Measurements from ENCODE around the gene RAMP2. TPM values are rescaled to one million over a fixed set of nuclear protein-coding genes. Genes with fewer than 3 reads are reported as not detected.
A peak's percentile ranks its signal among the peaks of the same experiment; 100 is the strongest.

Gene RAMP2
- total and polyA plus RNA-seq, 2 of the 13 experiments (the other 11 are each of a cell fraction or from before 2014, with no cell fraction given), result 1.4 to 5.2 TPM

DNA sequence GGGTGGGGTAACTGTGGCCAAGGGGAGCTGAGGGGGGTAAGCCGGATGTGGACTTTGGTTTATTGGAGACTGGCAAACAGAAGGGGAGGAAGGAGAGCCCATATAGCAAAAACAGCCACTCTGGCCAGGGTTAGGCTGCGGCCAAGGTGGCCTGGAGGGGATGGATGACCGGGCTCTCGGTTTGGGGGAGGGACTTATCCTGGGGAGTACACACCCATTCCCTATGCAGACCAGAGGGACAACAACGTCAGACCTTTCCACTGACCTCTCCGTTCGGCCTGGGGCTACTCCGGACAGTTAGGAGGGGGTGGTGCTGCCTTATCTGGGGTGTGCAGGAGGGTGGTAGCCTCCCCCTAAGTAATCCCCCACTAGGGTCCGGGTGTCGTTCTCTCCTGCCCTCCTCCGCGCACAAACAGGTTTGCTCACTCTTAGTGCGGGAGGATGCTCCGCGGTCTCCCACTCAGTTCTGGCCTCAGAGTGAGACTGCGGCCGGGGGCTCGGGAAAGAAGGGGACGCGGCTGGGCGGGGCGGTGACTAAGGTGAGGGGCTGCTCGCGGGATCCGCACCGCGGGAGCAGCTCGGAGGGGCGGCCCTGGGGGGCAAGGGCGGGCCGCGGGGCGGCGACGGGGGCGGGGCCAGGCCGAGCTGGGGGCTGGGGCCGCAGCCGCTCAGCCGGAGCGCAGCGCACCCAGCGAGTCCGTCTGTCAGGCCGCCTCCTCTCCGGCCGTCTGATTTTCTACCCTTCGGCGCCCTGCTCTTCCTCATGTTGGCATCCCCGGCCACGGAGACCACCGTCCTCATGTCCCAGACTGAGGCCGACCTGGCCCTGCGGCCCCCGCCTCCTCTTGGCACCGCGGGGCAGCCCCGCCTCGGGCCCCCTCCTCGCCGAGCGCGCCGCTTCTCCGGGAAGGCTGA lies 19.2 kb downstream of the RAMP2 start, which contains the start of gene WNK4 (continued):
- TF ChIP-seq ZNF713 (CRISPR knock-in tag; IDR thresholded peaks at IDR 0.05) (no peak), ZNF446 (CRISPR knock-in tag; IDR thresholded peaks at IDR 0.05) (peak; percentile 96; the same call in 1 of the 2 replicates), AHR (CRISPR knock-in tag; IDR thresholded peaks at IDR 0.05) (0 out of 2 replicates have a peak, but pooled peaks have one; percentile 26), AKNA (CRISPR knock-in tag; IDR thresholded peaks at IDR 0.05; ENCODE audit: borderline replicate concordance) (no peak), NR2C2 (CRISPR knock-in tag; IDR thresholded peaks at IDR 0.05; ENCODE audit: borderline replicate concordance) (peak; percentile 69), GLI4 (CRISPR knock-in tag; IDR thresholded peaks at IDR 0.05; ENCODE audit: borderline replicate concordance) (no peak), DRAP1 (CRISPR knock-in tag; IDR thresholded peaks at IDR 0.05) (peak; percentile 79), ZUFSP (CRISPR knock-in tag; IDR thresholded peaks at IDR 0.05; ENCODE audit: borderline replicate concordance) (no peak), ESRRA (CRISPR knock-in tag; IDR thresholded peaks at IDR 0.05; ENCODE audit: low read depth) (no peak; the same call in 1 of the 2 replicates), MAF1 (CRISPR knock-in tag; IDR thresholded peaks at IDR 0.05; ENCODE audit: borderline replicate concordance) (no peak; the same call in 1 of the 2 replicates), ZMYM3 (CRISPR knock-in tag; IDR thresholded peaks at IDR 0.05) (peak; percentile 54; the same call in 1 of the 2 replicates), ZNF678 (CRISPR knock-in tag; IDR thresholded peaks at IDR 0.05) (no peak), HOXA3 (CRISPR knock-in tag; IDR thresholded peaks at IDR 0.05) (peak; percentile 79), NFE2L1 (CRISPR knock-in tag; IDR thresholded peaks at IDR 0.05; ENCODE audit: borderline replicate concordance) (no peak), ELF4 (CRISPR knock-in tag; IDR thresholded peaks at IDR 0.05; ENCODE audit: borderline replicate concordance) (no peak; the same call in 1 of the 2 replicates)
- TF ChIP-seq, protein P1, sequence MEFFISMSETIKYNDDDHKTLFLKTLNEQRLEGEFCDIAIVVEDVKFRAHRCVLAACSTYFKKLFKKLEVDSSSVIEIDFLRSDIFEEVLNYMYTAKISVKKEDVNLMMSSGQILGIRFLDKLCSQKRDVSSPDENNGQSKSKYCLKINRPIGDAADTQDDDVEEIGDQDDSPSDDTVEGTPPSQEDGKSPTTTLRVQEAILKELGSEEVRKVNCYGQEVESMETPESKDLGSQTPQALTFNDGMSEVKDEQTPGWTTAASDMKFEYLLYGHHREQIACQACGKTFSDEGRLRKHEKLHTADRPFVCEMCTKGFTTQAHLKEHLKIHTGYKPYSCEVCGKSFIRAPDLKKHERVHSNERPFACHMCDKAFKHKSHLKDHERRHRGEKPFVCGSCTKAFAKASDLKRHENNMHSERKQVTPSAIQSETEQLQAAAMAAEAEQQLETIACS (CRISPR knock-in tag; IDR thresholded peaks at IDR 0.05), result peak; percentile 38; the same call in 1 of the 2 replicates
